ENCODE results near the gene ZNF587B.

DNA sequence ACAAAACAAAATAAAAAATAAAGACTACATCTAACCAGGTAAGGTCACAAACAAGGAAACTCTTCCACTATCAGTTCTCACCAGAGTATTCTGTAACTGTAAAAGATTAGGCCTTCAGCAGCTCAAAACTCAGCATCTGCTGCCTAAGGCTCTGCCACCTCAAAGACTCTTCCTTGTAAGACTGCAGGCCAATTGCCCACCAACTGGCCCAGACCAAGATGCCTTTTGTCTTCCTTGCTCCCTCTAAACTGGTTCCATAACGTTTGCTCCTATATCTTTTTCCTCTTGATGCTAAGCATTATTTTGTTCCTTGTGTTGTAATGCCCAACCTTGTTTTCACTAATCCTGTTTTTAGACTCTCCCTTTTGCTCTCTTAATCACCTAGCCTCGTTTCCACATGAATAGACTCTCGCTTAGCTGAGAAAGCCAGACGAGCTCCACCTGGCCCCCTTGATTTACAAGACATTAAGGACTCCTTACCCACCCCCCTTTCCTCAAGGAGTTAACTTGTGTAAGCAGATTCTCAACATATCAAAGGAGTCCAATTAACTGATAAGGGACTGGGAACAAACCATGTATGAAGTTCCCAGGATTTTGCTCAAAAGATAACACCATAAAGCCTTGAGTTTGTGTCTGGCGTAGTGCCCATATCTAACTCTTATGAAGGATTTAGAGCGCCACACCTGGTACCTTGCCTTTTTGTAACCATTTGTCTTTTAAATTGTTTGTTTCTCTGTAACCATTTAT is 57.3 kb downstream of the ZNF587B start:
- TF ChIP-seq, protein P1, sequence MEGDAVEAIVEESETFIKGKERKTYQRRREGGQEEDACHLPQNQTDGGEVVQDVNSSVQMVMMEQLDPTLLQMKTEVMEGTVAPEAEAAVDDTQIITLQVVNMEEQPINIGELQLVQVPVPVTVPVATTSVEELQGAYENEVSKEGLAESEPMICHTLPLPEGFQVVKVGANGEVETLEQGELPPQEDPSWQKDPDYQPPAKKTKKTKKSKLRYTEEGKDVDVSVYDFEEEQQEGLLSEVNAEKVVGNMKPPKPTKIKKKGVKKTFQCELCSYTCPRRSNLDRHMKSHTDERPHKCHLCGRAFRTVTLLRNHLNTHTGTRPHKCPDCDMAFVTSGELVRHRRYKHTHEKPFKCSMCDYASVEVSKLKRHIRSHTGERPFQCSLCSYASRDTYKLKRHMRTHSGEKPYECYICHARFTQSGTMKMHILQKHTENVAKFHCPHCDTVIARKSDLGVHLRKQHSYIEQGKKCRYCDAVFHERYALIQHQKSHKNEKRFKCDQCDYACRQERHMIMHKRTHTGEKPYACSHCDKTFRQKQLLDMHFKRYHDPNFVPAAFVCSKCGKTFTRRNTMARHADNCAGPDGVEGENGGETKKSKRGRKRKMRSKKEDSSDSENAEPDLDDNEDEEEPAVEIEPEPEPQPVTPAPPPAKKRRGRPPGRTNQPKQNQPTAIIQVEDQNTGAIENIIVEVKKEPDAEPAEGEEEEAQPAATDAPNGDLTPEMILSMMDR (IDR thresholded peaks at IDR 0.05) = no peak
- TF ChIP-seq POLR2A (IDR thresholded peaks at IDR 0.05) (no peak), POLR2AphosphoS5 (IDR thresholded peaks at IDR 0.05) (no peak), EP300 (IDR thresholded peaks at IDR 0.05) (no peak)

All from suprapubic skin (tissue), 4 donors.